Esophagus muscularis mucosa (tissue), 4 donors: ENCODE data around the gene F5.

Experiments used
- CTCF ChIP-seq, 3 experiments: fragments of 200-600 bp in 2 of 3; fragments of 450-650 bp in 1 of 3; sonication (generic) in 2 of 3; IDR thresholded peaks; one replicate each; pipeline ENCODE4 v1.5.1; 2017 to 2019; ENCODE audit warnings: antibody characterized with exemption in 3 of 3, mild to moderate bottlenecking in 2 of 3, moderate library complexity in 1 of 3
- EP300 ChIP-seq: sonication (generic); formaldehyde crosslinking; IDR thresholded peaks from one replicate; pipeline ENCODE4 v1.6.1; 2017; ENCODE audit warnings: antibody characterized with exemption
- POLR2A ChIP-seq: fragments of 450-650 bp; IDR thresholded peaks from one replicate; pipeline ENCODE4 v1.6.1; 2017; ENCODE audit warnings: antibody characterized with exemption, moderate library complexity, mild to moderate bottlenecking, low read depth
- POLR2AphosphoS5 ChIP-seq, 2 donors: sonication (generic); formaldehyde crosslinking; IDR thresholded peaks; one replicate each; pipeline ENCODE4 v1.6.1; 2017; ENCODE audit warnings: antibody characterized with exemption in 2 of 2

DNA sequence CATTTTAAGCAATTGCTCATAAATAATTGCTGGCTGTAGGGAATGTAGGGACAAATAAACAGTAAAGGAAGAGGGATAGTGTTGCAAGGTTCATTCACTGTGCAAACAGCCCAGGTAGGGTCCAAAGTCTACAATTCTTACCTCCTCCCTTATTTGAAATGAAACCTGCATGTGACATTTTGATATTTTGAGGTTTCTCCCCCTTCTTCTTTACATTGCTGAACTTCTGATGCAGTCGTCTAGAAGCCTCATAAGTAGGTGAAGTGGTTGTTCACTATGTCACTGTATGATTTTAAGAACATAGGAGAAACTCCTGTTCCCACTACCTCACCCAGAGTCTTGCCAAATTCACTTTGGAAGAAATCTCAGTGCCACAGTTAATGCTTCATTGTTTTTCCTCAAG is 16.1 kb downstream of the F5 start:
- TF ChIP-seq POLR2A, result no peak
- no peak for TF ChIP-seq CTCF (IDR thresholded peaks at IDR 0.05)
- no peak for TF ChIP-seq POLR2AphosphoS5 (IDR thresholded peaks at IDR 0.05)
- TF ChIP-seq EP300, result no peak
